NB4 (cell line): ENCODE measurements around the gene RAP1GAP2.

Experiments
- POLR2A ChIP-seq: IDR thresholded peaks from 2 replicates; pipeline ENCODE4 v1.6.1; 2011; ENCODE audit warnings: mild to moderate bottlenecking; ENCODE audit not compliant: insufficient read length; ENCODE audit errors: extremely low read depth
- TF ChIP-seq, protein P1 (sequence below): IDR thresholded peaks from one replicate; pipeline ENCODE4 v1.5.1; 2012; ENCODE audit warnings: low read depth, low read length
- TF ChIP-seq, protein P2 (sequence below): IDR thresholded peaks from 2 replicates; pipeline ENCODE4 v1.6.1; 2011; ENCODE audit warnings: low read depth, low read length

DNA sequence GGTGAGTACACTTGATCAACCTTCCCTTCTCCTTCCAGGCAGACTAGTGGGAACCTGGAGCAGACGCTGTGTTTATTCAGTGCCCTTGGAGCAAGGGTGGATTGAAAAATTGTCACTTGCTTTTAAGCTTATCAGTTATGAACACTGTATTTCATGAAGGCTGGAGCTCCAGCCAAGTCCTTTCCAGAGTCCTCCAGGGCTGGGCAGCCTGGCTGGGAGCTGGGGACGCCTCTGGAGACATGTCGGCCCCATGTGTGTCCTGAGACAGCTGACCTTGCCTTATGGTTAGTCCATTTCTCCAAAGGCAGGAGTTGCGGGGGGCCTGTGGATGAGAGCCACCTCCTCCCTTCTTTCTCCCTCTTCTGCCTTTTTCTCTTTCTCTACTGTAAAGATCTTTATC, 67.0 kb downstream of the RAP1GAP2 start:
- TF ChIP-seq, protein P1, sequence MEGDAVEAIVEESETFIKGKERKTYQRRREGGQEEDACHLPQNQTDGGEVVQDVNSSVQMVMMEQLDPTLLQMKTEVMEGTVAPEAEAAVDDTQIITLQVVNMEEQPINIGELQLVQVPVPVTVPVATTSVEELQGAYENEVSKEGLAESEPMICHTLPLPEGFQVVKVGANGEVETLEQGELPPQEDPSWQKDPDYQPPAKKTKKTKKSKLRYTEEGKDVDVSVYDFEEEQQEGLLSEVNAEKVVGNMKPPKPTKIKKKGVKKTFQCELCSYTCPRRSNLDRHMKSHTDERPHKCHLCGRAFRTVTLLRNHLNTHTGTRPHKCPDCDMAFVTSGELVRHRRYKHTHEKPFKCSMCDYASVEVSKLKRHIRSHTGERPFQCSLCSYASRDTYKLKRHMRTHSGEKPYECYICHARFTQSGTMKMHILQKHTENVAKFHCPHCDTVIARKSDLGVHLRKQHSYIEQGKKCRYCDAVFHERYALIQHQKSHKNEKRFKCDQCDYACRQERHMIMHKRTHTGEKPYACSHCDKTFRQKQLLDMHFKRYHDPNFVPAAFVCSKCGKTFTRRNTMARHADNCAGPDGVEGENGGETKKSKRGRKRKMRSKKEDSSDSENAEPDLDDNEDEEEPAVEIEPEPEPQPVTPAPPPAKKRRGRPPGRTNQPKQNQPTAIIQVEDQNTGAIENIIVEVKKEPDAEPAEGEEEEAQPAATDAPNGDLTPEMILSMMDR, result no peak
- TF ChIP-seq POLR2A, result no peak
- TF ChIP-seq, protein P2, sequence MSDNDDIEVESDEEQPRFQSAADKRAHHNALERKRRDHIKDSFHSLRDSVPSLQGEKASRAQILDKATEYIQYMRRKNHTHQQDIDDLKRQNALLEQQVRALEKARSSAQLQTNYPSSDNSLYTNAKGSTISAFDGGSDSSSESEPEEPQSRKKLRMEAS, result no peak
